ENCODE measurements around the gene PPP2R1B.

DNA sequence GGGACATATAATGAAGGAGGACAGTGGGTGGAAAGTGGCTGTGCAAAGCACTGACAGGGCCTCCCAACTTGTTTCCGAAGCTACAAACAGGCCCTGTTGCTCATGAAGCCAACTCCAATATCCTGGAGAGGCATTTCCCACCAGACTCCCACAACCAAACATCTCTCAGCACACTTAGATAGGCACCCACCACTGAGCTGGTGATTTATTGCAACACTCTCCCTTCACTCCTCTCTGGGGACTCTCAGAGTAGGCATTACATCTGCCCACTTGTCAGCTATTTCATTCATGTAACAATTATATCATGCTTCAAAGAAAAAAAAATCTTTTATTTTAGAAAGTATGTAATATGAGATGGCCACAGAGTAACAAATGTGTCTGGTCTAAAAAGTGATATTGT is 32.1 kb upstream of the PPP2R1B start:
- TF ChIP-seq POLR2AphosphoS5 (IDR thresholded peaks at IDR 0.05; ENCODE audit: low read depth) (no peak), GABPA (IDR thresholded peaks at IDR 0.05; ENCODE audit: low read depth) (no peak)
- TF ChIP-seq, protein P1, sequence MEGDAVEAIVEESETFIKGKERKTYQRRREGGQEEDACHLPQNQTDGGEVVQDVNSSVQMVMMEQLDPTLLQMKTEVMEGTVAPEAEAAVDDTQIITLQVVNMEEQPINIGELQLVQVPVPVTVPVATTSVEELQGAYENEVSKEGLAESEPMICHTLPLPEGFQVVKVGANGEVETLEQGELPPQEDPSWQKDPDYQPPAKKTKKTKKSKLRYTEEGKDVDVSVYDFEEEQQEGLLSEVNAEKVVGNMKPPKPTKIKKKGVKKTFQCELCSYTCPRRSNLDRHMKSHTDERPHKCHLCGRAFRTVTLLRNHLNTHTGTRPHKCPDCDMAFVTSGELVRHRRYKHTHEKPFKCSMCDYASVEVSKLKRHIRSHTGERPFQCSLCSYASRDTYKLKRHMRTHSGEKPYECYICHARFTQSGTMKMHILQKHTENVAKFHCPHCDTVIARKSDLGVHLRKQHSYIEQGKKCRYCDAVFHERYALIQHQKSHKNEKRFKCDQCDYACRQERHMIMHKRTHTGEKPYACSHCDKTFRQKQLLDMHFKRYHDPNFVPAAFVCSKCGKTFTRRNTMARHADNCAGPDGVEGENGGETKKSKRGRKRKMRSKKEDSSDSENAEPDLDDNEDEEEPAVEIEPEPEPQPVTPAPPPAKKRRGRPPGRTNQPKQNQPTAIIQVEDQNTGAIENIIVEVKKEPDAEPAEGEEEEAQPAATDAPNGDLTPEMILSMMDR (IDR thresholded peaks at IDR 0.05; ENCODE audit: insufficient read depth, low read length), result no peak
- TF ChIP-seq, protein P2, sequence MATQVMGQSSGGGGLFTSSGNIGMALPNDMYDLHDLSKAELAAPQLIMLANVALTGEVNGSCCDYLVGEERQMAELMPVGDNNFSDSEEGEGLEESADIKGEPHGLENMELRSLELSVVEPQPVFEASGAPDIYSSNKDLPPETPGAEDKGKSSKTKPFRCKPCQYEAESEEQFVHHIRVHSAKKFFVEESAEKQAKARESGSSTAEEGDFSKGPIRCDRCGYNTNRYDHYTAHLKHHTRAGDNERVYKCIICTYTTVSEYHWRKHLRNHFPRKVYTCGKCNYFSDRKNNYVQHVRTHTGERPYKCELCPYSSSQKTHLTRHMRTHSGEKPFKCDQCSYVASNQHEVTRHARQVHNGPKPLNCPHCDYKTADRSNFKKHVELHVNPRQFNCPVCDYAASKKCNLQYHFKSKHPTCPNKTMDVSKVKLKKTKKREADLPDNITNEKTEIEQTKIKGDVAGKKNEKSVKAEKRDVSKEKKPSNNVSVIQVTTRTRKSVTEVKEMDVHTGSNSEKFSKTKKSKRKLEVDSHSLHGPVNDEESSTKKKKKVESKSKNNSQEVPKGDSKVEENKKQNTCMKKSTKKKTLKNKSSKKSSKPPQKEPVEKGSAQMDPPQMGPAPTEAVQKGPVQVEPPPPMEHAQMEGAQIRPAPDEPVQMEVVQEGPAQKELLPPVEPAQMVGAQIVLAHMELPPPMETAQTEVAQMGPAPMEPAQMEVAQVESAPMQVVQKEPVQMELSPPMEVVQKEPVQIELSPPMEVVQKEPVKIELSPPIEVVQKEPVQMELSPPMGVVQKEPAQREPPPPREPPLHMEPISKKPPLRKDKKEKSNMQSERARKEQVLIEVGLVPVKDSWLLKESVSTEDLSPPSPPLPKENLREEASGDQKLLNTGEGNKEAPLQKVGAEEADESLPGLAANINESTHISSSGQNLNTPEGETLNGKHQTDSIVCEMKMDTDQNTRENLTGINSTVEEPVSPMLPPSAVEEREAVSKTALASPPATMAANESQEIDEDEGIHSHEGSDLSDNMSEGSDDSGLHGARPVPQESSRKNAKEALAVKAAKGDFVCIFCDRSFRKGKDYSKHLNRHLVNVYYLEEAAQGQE (IDR thresholded peaks at IDR 0.05; ENCODE audit: insufficient replicate concordance, low read depth), result no peak

Data from HL-60 (cell line).